Measurements from ENCODE around the gene NRG4. TPM values are rescaled to one million over a fixed set of nuclear protein-coding genes. Genes with fewer than 3 reads are reported as not detected.
A peak's percentile ranks its signal among the peaks of the same experiment; 100 is the strongest.
"Not testable (repeated sequence)": the region's sequence is repeated elsewhere in the genome, so short reads cannot be mapped to it uniquely, and the experiment has no call there.

Gene NRG4
- polyA plus RNA-seq (2013, experiment 1 of 2; ENCODE audit: insufficient read length) = 0.31 TPM
- polyA plus RNA-seq (2013, experiment 2 of 2; ENCODE audit: insufficient read length) = 0.08 TPM

- peak; percentile 2 for DNase-seq
These were observed at the start of gene NRG4 for GRCh38 chr15:76011627-76012551. TSS of gene NRG4 (minus strand) at chr15:76012424. CDS start at chr15:76011230, 1,194 bp downstream.

- no peak for DNase-seq
These were observed 49.5 kb upstream of the NRG4 start for GRCh38 chr15:76061700-76062099.

- no peak for DNase-seq
These were observed 48.1 kb upstream of the NRG4 start for GRCh38 chr15:76060118-76060989.

GRCh38 chr15:76059320-76060117 is 47.3 kb upstream of the NRG4 start, which contains the start of gene TMEM266:
TSS of gene TMEM266 (plus strand) at chr15:76059985. CDS start at chr15:76134264, 74,279 bp downstream.
- peak; percentile 32 for DNase-seq

- DNase-seq = no peak
These were observed 46.6 kb upstream of the NRG4 start for GRCh38 chr15:76058714-76059319.

GRCh38 chr15:76057332-76058000 is 45.2 kb upstream of the NRG4 start:
- DNase-seq = peak; percentile 31

- DNase-seq = no peak
These were observed 44.7 kb upstream of the NRG4 start for GRCh38 chr15:76056931-76057330.

GRCh38 chr15:76054201-76054600 is 42.0 kb upstream of the NRG4 start:
- DNase-seq = not testable (repeated sequence)

- no peak for DNase-seq
These were observed 26.3 kb upstream of the NRG4 start for GRCh38 chr15:76038512-76038911.

GRCh38 chr15:76035593-76035992 is 23.4 kb upstream of the NRG4 start:
- DNase-seq = no peak

- no peak for DNase-seq
These were observed 21.9 kb upstream of the NRG4 start for GRCh38 chr15:76034111-76034510.

GRCh38 chr15:76033438-76033837 is 21.2 kb upstream of the NRG4 start:
- no peak for DNase-seq

- no peak for DNase-seq
These were observed 19.8 kb upstream of the NRG4 start for GRCh38 chr15:76032046-76032445.

- DNase-seq = no peak
These were observed 12.0 kb upstream of the NRG4 start for GRCh38 chr15:76024021-76024768.

- DNase-seq = not testable (repeated sequence)
These were observed 1.2 kb upstream of the NRG4 start for GRCh38 chr15:76013470-76013869.

GRCh38 chr15:76010613-76011012 is 1.6 kb downstream of the NRG4 start:
- no peak for DNase-seq

- no peak for DNase-seq
These were observed 6.0 kb downstream of the NRG4 start for GRCh38 chr15:76006136-76006778.

GRCh38 chr15:76003364-76003763 is 8.9 kb downstream of the NRG4 start:
- no peak for DNase-seq

GRCh38 chr15:75995611-75996010 is 16.6 kb downstream of the NRG4 start:
- DNase-seq = no peak

GRCh38 chr15:75994220-75994619 is 18.0 kb downstream of the NRG4 start:
- DNase-seq = no peak
